Neuronal stem cell (in vitro differentiated cells): ENCODE measurements around the gene DEXI.
"Not testable (repeated sequence)": the region's sequence is repeated elsewhere in the genome, so short reads cannot be mapped to it uniquely, and the experiment has no call there.

Experiments used
- DNase-seq: peaks from one replicate; pipeline ENCODE4 v3.0.0-alpha.2; 2013; ENCODE audit warnings: low spot score
- H2AFZ ChIP-seq: one replicate; pipeline ENCODE4 v1.6.1; 2013; ENCODE audit warnings: mild to moderate bottlenecking, low read length, inconsistent platforms
- H2AK5ac ChIP-seq: 2 replicates; pipeline ENCODE4 v1.6.1; 2013; ENCODE audit warnings: low read depth, mild to moderate bottlenecking, inconsistent platforms, low read length, moderate library complexity, mixed read lengths
- H2BK120ac ChIP-seq: 2 replicates; pipeline ENCODE4 v1.6.1; 2013; ENCODE audit warnings: low read depth, mild to moderate bottlenecking, inconsistent platforms, low read length, moderate library complexity, mixed read lengths
- H2BK12ac ChIP-seq: one replicate; pipeline ENCODE4 v1.6.1; 2013; ENCODE audit warnings: low read length, inconsistent platforms
- H2BK15ac ChIP-seq: 2 replicates; pipeline ENCODE4 v1.6.1; 2013; ENCODE audit warnings: mild to moderate bottlenecking, low read length, inconsistent platforms, mixed read lengths
- H2BK5ac ChIP-seq: one replicate; pipeline ENCODE4 v1.6.1; 2013; ENCODE audit warnings: inconsistent platforms, mild to moderate bottlenecking, low read length, moderate library complexity
- H3K14ac ChIP-seq: one replicate; pipeline ENCODE4 v1.6.1; 2013; ENCODE audit warnings: low read length, inconsistent platforms
- H3K18ac ChIP-seq: 2 replicates; pipeline ENCODE4 v1.6.1; 2013; ENCODE audit warnings: low read length, inconsistent platforms
- H3K23ac ChIP-seq: 2 replicates; pipeline ENCODE4 v1.6.1; 2013; ENCODE audit warnings: low read depth, mild to moderate bottlenecking, mixed read lengths, low read length, inconsistent platforms; ENCODE audit not compliant: poor library complexity
- H3K27ac ChIP-seq: replicated peaks from 3 replicates; pipeline ENCODE4 v1.5.1; 2013; ENCODE audit warnings: low read length, inconsistent platforms
- H3K27me3 ChIP-seq, 3 experiments: 2 replicates each; pipeline ENCODE4 v1.6.1; 2013; ENCODE audit warnings: low read length in 3 of 3, mild to moderate bottlenecking in 2 of 3, inconsistent platforms in 1 of 3, low read depth in 1 of 3, mixed read lengths in 1 of 3, moderate library complexity in 1 of 3; ENCODE audit not compliant: control insufficient read depth in 3 of 3, insufficient read depth in 3 of 3
- H3K36me3 ChIP-seq, 2 donors: replicated peaks in 1 of 2; 2 replicates each; pipeline ENCODE4 v1.6.1; 2013; ENCODE audit warnings: low read length in 2 of 2; ENCODE audit not compliant: control insufficient read depth in 2 of 2, insufficient read depth in 2 of 2
- H3K4ac ChIP-seq: 2 replicates; pipeline ENCODE4 v1.6.1; 2013; ENCODE audit warnings: inconsistent platforms, mild to moderate bottlenecking, low read length, moderate library complexity
- H3K4me1 ChIP-seq, 2 donors: 1 replicate in 1 of 2; 2 replicates in 1 of 2; pipeline ENCODE4 v1.6.1; 2013; ENCODE audit warnings: low read length in 2 of 2, low read depth in 1 of 2; ENCODE audit not compliant: control insufficient read depth in 2 of 2, insufficient read depth in 1 of 2
- H3K4me2 ChIP-seq: one replicate; pipeline ENCODE4 v1.6.1; 2013; ENCODE audit warnings: mild to moderate bottlenecking, low read length, inconsistent platforms; ENCODE audit not compliant: insufficient read depth, poor library complexity, severe bottlenecking
- H3K4me3 ChIP-seq, 2 donors: 2 replicates each; pipeline ENCODE4 v1.5.1; 2013; ENCODE audit warnings: low read length in 2 of 2, mild to moderate bottlenecking in 2 of 2, inconsistent platforms in 1 of 2, moderate library complexity in 1 of 2
- H3K79me1 ChIP-seq: one replicate; pipeline ENCODE4 v1.6.1; 2013; ENCODE audit warnings: low read depth, mild to moderate bottlenecking, inconsistent platforms, low read length, moderate library complexity
- H3K9ac ChIP-seq: one replicate; pipeline ENCODE4 v1.6.1; 2013; ENCODE audit warnings: mild to moderate bottlenecking, low read depth, low read length, inconsistent platforms; ENCODE audit not compliant: poor library complexity
- H3K9me3 ChIP-seq, 2 donors: replicated peaks in 1 of 2; 2 replicates each; pipeline versions ENCODE3 to v1.6.1; 2013; ENCODE audit warnings: low read length in 2 of 2, mild to moderate bottlenecking in 2 of 2, inconsistent platforms in 1 of 2, low read depth in 1 of 2, mixed read lengths in 1 of 2, moderate library complexity in 1 of 2; ENCODE audit not compliant: control insufficient read depth in 2 of 2, insufficient read depth in 1 of 2
- H4K8ac ChIP-seq: one replicate; pipeline ENCODE4 v1.6.1; 2013; ENCODE audit warnings: low read depth, mild to moderate bottlenecking, inconsistent platforms, low read length, moderate library complexity
- H4K91ac ChIP-seq: one replicate; pipeline ENCODE4 v1.6.1; 2013; ENCODE audit warnings: low read length, low read depth, mild to moderate bottlenecking, inconsistent platforms; ENCODE audit not compliant: poor library complexity
- WGBS, 2 donors: extraction: QIAGEN DNeasy Blood & Tissue Kit; methylation state at CpG; one replicate each; pipeline ENCODE4 v1.1.7; 2013; ENCODE audit warnings: missing lambda C conversion rate in 2 of 2, mixed read lengths in 1 of 2; ENCODE audit not compliant: insufficient read length in 2 of 2, insufficient replicate concordance in 1 of 2; ENCODE audit errors: extremely low coverage in 2 of 2; 5-methylcytosine and 5-hydroxymethylcytosine counted together

DEXI gene

GRCh38 chr16:10929853-10930754 lies 12.2 kb downstream of the DEXI start:
- Histone ChIP-seq H3K23ac (no peak overlapping the region), H3K27ac (no peak overlapping the region), H3K9me3 (peaks cover 0 to 2% of the 10 kb centered on the region in 2 donors), H2BK120ac (no peak overlapping the region), H3K79me1 (no peaks in the 10 kb centered on the region), H3K18ac (no peak overlapping the region), H3K4me3 (no peak overlapping the region), H2BK15ac (no peak overlapping the region), H2BK12ac (no peak overlapping the region), H3K27me3 (peaks cover 0 to 2% (median 0%) of the 10 kb centered on the region in 3 experiments), H2BK5ac (no peak overlapping the region), H3K4ac (no peak overlapping the region), H3K14ac (no peak overlapping the region), H2AK5ac (no peak overlapping the region), H3K36me3 (peaks cover 15 to 61% of the 10 kb centered on the region in 2 donors), H4K8ac (no peak overlapping the region), H3K4me2 (no peak overlapping the region), H2AFZ (no peak overlapping the region), H3K9ac (no peak overlapping the region), H3K4me1 (no peaks in the 10 kb centered on the region), H4K91ac (no peak overlapping the region)
- no CpG with 5 or more reads among the region's 15 CpGs for WGBS, 2 donors
- DNase-seq: no peak

- not testable (repeated sequence) for H2BK15ac ChIP-seq, H4K8ac ChIP-seq, H3K9me3 ChIP-seq, DNase-seq, H2AFZ ChIP-seq, H3K4me2 ChIP-seq, H2AK5ac ChIP-seq, H3K4me3 ChIP-seq, H3K9ac ChIP-seq, H3K27me3 ChIP-seq, H3K18ac ChIP-seq, H2BK5ac ChIP-seq, H2BK120ac ChIP-seq, H4K91ac ChIP-seq, H3K4me1 ChIP-seq, H2BK12ac ChIP-seq, H3K4ac ChIP-seq, H3K27ac ChIP-seq, H3K79me1 ChIP-seq, H3K23ac ChIP-seq, H3K14ac ChIP-seq
- peaks cover 15 to 59% of the 10 kb centered on the region in 2 donors for H3K36me3 ChIP-seq
- no CpG with 5 or more reads among the region's 12 CpGs for WGBS, 2 donors
These were observed 13.2 kb downstream of the DEXI start for GRCh38 chr16:10929097-10929496.

- no peaks in the 10 kb centered on the region for H3K4me1 ChIP-seq
- H2BK5ac ChIP-seq: no peak overlapping the region
- no peak for DNase-seq
- H3K14ac ChIP-seq: no peak overlapping the region
- H3K4me2 ChIP-seq: no peak overlapping the region
- no peak overlapping the region for H2BK12ac ChIP-seq
- no CpG with 5 or more reads among the region's 11 CpGs for WGBS, 2 donors
- no peak overlapping the region for H2AFZ ChIP-seq
- no peak overlapping the region for H4K91ac ChIP-seq
- H2BK15ac ChIP-seq: no peak overlapping the region
- no peak overlapping the region for H3K23ac ChIP-seq
- no peak overlapping the region for H3K4me3 ChIP-seq
- no peak overlapping the region for H3K9ac ChIP-seq
- H4K8ac ChIP-seq: no peak overlapping the region
- no peaks in the 10 kb centered on the region for H3K79me1 ChIP-seq
- peaks cover 0 to 2% (median 0%) of the 10 kb centered on the region in 3 experiments for H3K27me3 ChIP-seq
- H3K27ac ChIP-seq: no peak overlapping the region
- H2BK120ac ChIP-seq: no peak overlapping the region
- H3K18ac ChIP-seq: no peak overlapping the region
- H3K9me3 ChIP-seq: peaks cover 0 to 2% of the 10 kb centered on the region in 2 donors
- H3K4ac ChIP-seq: no peak overlapping the region
- H3K36me3 ChIP-seq: peaks cover 12 to 49% of the 10 kb centered on the region in 2 donors
- no peak overlapping the region for H2AK5ac ChIP-seq
These were observed 14.7 kb downstream of the DEXI start for GRCh38 chr16:10927497-10928112.

GRCh38 chr16:10926867-10927266 lies 15.4 kb downstream of the DEXI start:
- Histone ChIP-seq H2AK5ac (no peak overlapping the region), H3K79me1 (no peaks in the 10 kb centered on the region), H3K4me1 (no peaks in the 10 kb centered on the region), H3K14ac (no peak overlapping the region), H3K4me3 (no peak overlapping the region), H2AFZ (no peak overlapping the region), H3K4me2 (no peak overlapping the region), H3K9ac (no peak overlapping the region), H3K36me3 (peaks cover 10 to 46% of the 10 kb centered on the region in 2 donors), H3K23ac (no peak overlapping the region), H2BK5ac (no peak overlapping the region), H3K18ac (no peak overlapping the region), H3K4ac (no peak overlapping the region), H2BK15ac (no peak overlapping the region), H3K27me3 (peaks cover 0 to 2% (median 0%) of the 10 kb centered on the region in 3 experiments), H2BK12ac (no peak overlapping the region), H3K27ac (no peak overlapping the region), H4K91ac (no peak overlapping the region), H2BK120ac (no peak overlapping the region), H4K8ac (no peak overlapping the region), H3K9me3 (peaks cover 0 to 2% of the 10 kb centered on the region in 2 donors)
- no peak for DNase-seq
- WGBS, 2 donors: no CpG with 5 or more reads among the region's 5 CpGs
